Measurements from ENCODE around the gene AUNIP. TPM values are rescaled to one million over a fixed set of nuclear protein-coding genes. Genes with fewer than 3 reads are reported as not detected.

Gene AUNIP
- total and polyA plus RNA-seq, 3 experiments from 2014 or later = 7.3 to 7.4 TPM; not detected in 1

GRCh38 chr1:25861316-25862286 lies 2.3 kb upstream of the AUNIP start:
- no peak for DNase-seq
- Mint-ChIP-seq H3K9me3 (no peaks in the 10 kb centered on the region), H3K27me3 (no peaks in the 10 kb centered on the region), H3K4me1 (peaks cover 18 to 28% (median 26%) of the 10 kb centered on the region in 3 donors), H3K36me3 (peaks cover 0 to 5% (median 0%) of the 10 kb centered on the region in 3 donors), H3K27ac (peak overlapping the region in 1 of 8 donors; percentile 81), H3K4me3 (peak overlapping the region in 3 of 7 donors; percentile 34 to 61 (median 48))
- Histone ChIP-seq H3K27ac (ENCODE audit: low read depth, low read length) (peak overlapping the region; percentile 67), H3K9me3 (ENCODE audit: low read length) (no peaks in the 10 kb centered on the region), H3K4me1 (ENCODE audit: insufficient read depth, low read length) (peaks cover 9% of the 10 kb centered on the region), H3K27me3 (ENCODE audit: insufficient read depth, low read length, poor library complexity, severe bottlenecking) (no peaks in the 10 kb centered on the region), H3K36me3 (ENCODE audit: insufficient read depth, low read length) (no peaks in the 10 kb centered on the region), H3K4me3 (ENCODE audit: low read length) (no peak overlapping the region)
- ChIA-PET CTCF (no interaction called here), POLR2A (no interaction called here)

- ChIA-PET CTCF (no interaction called here), POLR2A (interaction anchor here (0.6 kb wide), 1 partner anchor 950 kb away, joined by 4 read pairs; no protein-coding TSS in a partner anchor)
These were observed 763 bp downstream of the AUNIP start for GRCh38 chr1:25858494-25858893.

GRCh38 chr1:25856856-25857255 lies 2.4 kb downstream of the AUNIP start:
- Histone ChIP-seq H3K27me3 (ENCODE audit: insufficient read depth, low read length, poor library complexity, severe bottlenecking) (no peaks in the 10 kb centered on the region), H3K4me3 (ENCODE audit: low read length) (no peak overlapping the region), H3K9me3 (ENCODE audit: low read length) (no peaks in the 10 kb centered on the region), H3K27ac (ENCODE audit: low read depth, low read length) (no peak overlapping the region), H3K36me3 (ENCODE audit: insufficient read depth, low read length) (no peaks in the 10 kb centered on the region), H3K4me1 (ENCODE audit: insufficient read depth, low read length) (peaks cover 9% of the 10 kb centered on the region)
- ChIA-PET CTCF (interaction anchor here (0.6 kb wide), 1 partner anchor 286 kb away, joined by 4 read pairs; no protein-coding TSS in a partner anchor), POLR2A (no interaction called here)
- Mint-ChIP-seq H3K9me3 (no peaks in the 10 kb centered on the region), H3K36me3 (peaks cover 0 to 5% (median 0%) of the 10 kb centered on the region in 3 donors), H3K4me1 (peaks cover 18 to 28% (median 26%) of the 10 kb centered on the region in 3 donors), H3K27me3 (no peaks in the 10 kb centered on the region), H3K27ac (no peak overlapping the region), H3K4me3 (peak overlapping the region in 1 of 7 donors; percentile 69)
- no peak for DNase-seq

More at GRCh38 chr1:25858494-25858893, 763 bp downstream of the AUNIP start:
- Mint-ChIP-seq H3K27me3 (no peaks in the 10 kb centered on the region), H3K9me3 (no peaks in the 10 kb centered on the region), H3K36me3 (peaks cover 0 to 5% (median 0%) of the 10 kb centered on the region in 3 donors), H3K4me3 (peak overlapping the region in 6 of 7 donors; percentile 79 to 92 (median 87)), H3K4me1 (peaks cover 18 to 28% (median 26%) of the 10 kb centered on the region in 3 donors), H3K27ac (peak overlapping the region in 3 of 8 donors; percentile 43 to 79 (median 70))
- peak overlapping the region; percentile 54 for H3K4me3 ChIP-seq (ENCODE audit: low read length)
- peak overlapping the region; percentile 79 for H3K27ac ChIP-seq (ENCODE audit: low read depth, low read length)
- no peaks in the 10 kb centered on the region for H3K9me3 ChIP-seq (ENCODE audit: low read length)
- DNase-seq = no peak
- H3K27me3 ChIP-seq (ENCODE audit: insufficient read depth, low read length, poor library complexity, severe bottlenecking) = no peaks in the 10 kb centered on the region
- no peaks in the 10 kb centered on the region for H3K36me3 ChIP-seq (ENCODE audit: insufficient read depth, low read length)
- peaks cover 9% of the 10 kb centered on the region for H3K4me1 ChIP-seq (ENCODE audit: insufficient read depth, low read length)

- Mint-ChIP-seq H3K4me3 (no peak overlapping the region), H3K27ac (no peak overlapping the region), H3K36me3 (peaks cover 0 to 2% (median 0%) of the 10 kb centered on the region in 3 donors), H3K27me3 (no peaks in the 10 kb centered on the region), H3K9me3 (no peaks in the 10 kb centered on the region), H3K4me1 (peaks cover 8 to 14% (median 12%) of the 10 kb centered on the region in 3 donors)
- Histone ChIP-seq H3K9me3 (ENCODE audit: low read length) (no peaks in the 10 kb centered on the region), H3K4me3 (ENCODE audit: low read length) (no peak overlapping the region), H3K36me3 (ENCODE audit: insufficient read depth, low read length) (no peaks in the 10 kb centered on the region), H3K27ac (ENCODE audit: low read depth, low read length) (no peak overlapping the region), H3K4me1 (ENCODE audit: insufficient read depth, low read length) (peaks cover 9% of the 10 kb centered on the region), H3K27me3 (ENCODE audit: insufficient read depth, low read length, poor library complexity, severe bottlenecking) (no peaks in the 10 kb centered on the region)
- ChIA-PET CTCF (no interaction called here), POLR2A (interaction anchor here (0.7 kb wide), 1 partner anchor 380 kb away, joined by 15 read pairs; no protein-coding TSS in a partner anchor)
- no peak for DNase-seq
These were observed 4.7 kb downstream of the AUNIP start for GRCh38 chr1:25854554-25854953.

GRCh38 chr1:25848531-25848930 lies 10.7 kb downstream of the AUNIP start:
- POLR2A ChIA-PET = no interaction called here
- H3K9me3 Mint-ChIP-seq = no peaks in the 10 kb centered on the region
- no peak for DNase-seq
- no peak overlapping the region for H3K27ac ChIP-seq (ENCODE audit: low read depth, low read length)
- no peak overlapping the region for H3K4me3 Mint-ChIP-seq
- H3K27ac Mint-ChIP-seq = no peak overlapping the region
- no peaks in the 10 kb centered on the region for H3K36me3 Mint-ChIP-seq
- no peaks in the 10 kb centered on the region for H3K4me1 ChIP-seq (ENCODE audit: insufficient read depth, low read length)
- no peaks in the 10 kb centered on the region for H3K27me3 Mint-ChIP-seq
- no peak overlapping the region for H3K4me3 ChIP-seq (ENCODE audit: low read length)
- no peaks in the 10 kb centered on the region for H3K27me3 ChIP-seq (ENCODE audit: insufficient read depth, low read length, poor library complexity, severe bottlenecking)
- H3K9me3 ChIP-seq (ENCODE audit: low read length) = no peaks in the 10 kb centered on the region
- CTCF ChIA-PET = interaction anchor here (0.9 kb wide), 1 partner anchor 149 kb away, joined by 3 read pairs; the partner anchor contains the start of gene PAFAH2
- H3K36me3 ChIP-seq (ENCODE audit: insufficient read depth, low read length) = no peaks in the 10 kb centered on the region
- no peaks in the 10 kb centered on the region for H3K4me1 Mint-ChIP-seq

GRCh38 chr1:25847929-25848328 lies 11.3 kb downstream of the AUNIP start:
- no peak overlapping the region for H3K4me3 ChIP-seq (ENCODE audit: low read length)
- H3K9me3 ChIP-seq (ENCODE audit: low read length) = no peaks in the 10 kb centered on the region
- H3K36me3 ChIP-seq (ENCODE audit: insufficient read depth, low read length) = no peaks in the 10 kb centered on the region
- DNase-seq = no peak
- ChIA-PET POLR2A (no interaction called here), CTCF (interaction anchor here (0.9 kb wide), 1 partner anchor 150 kb away, joined by 3 read pairs; the partner anchor contains the start of gene PAFAH2)
- H3K4me1 ChIP-seq (ENCODE audit: insufficient read depth, low read length) = no peaks in the 10 kb centered on the region
- peak overlapping the region in 1 of 8 donors; percentile 28 for H3K27ac Mint-ChIP-seq
- H3K27me3 Mint-ChIP-seq = no peaks in the 10 kb centered on the region
- no peak overlapping the region for H3K27ac ChIP-seq (ENCODE audit: low read depth, low read length)
- no peaks in the 10 kb centered on the region for H3K9me3 Mint-ChIP-seq
- H3K4me1 Mint-ChIP-seq = no peaks in the 10 kb centered on the region
- H3K36me3 Mint-ChIP-seq = no peaks in the 10 kb centered on the region
- H3K27me3 ChIP-seq (ENCODE audit: insufficient read depth, low read length, poor library complexity, severe bottlenecking) = no peaks in the 10 kb centered on the region
- H3K4me3 Mint-ChIP-seq = no peak overlapping the region

- H3K4me3 Mint-ChIP-seq = no peak overlapping the region
- ChIA-PET CTCF (interaction anchor here (1.1 kb wide), 1 partner anchor 15 kb away, joined by 3 read pairs; no protein-coding TSS in a partner anchor), POLR2A (no interaction called here)
- no peaks in the 10 kb centered on the region for H3K27me3 Mint-ChIP-seq
- H3K27ac Mint-ChIP-seq = no peak overlapping the region
- H3K4me1 ChIP-seq (ENCODE audit: insufficient read depth, low read length) = no peaks in the 10 kb centered on the region
- no peaks in the 10 kb centered on the region for H3K27me3 ChIP-seq (ENCODE audit: insufficient read depth, low read length, poor library complexity, severe bottlenecking)
- no peak for DNase-seq
- H3K9me3 ChIP-seq (ENCODE audit: low read length) = no peaks in the 10 kb centered on the region
- H3K36me3 Mint-ChIP-seq = no peaks in the 10 kb centered on the region
- no peak overlapping the region for H3K4me3 ChIP-seq (ENCODE audit: low read length)
- H3K36me3 ChIP-seq (ENCODE audit: insufficient read depth, low read length) = no peaks in the 10 kb centered on the region
- no peaks in the 10 kb centered on the region for H3K9me3 Mint-ChIP-seq
- H3K27ac ChIP-seq (ENCODE audit: low read depth, low read length) = no peak overlapping the region
- H3K4me1 Mint-ChIP-seq = no peaks in the 10 kb centered on the region
These were observed 13.6 kb downstream of the AUNIP start for GRCh38 chr1:25845664-25846063.

Measured in CD8-positive, alpha-beta memory T cell (primary cell).